Lower lobe of right lung (tissue), 2 donors: ENCODE measurements around the gene GDAP1L1. TPM values are rescaled to one million over a fixed set of nuclear protein-coding genes. Genes with fewer than 3 reads are reported as not detected.
"Not testable (repeated sequence)": the region's sequence is repeated elsewhere in the genome, so short reads cannot be mapped to it uniquely, and the experiment has no call there.

Experiments
- ATAC-seq, 2 donors: fragments of 200-7000 bp; cut with Tn5 transposase; one replicate each; pipeline ENCODE4 v1.9.1; 2020 to 2022; ENCODE audit warnings: mild to moderate bottlenecking in 2 of 2, moderate library complexity in 2 of 2
- DNase-seq: peaks from one replicate; pipeline ENCODE4 v3.0.0-alpha.2; 2020
- H3K27ac ChIP-seq: fragments of 200-600 bp; one replicate; pipeline ENCODE4 v1.8.0; 2022
- H3K27me3 ChIP-seq: fragments of 200-600 bp; one replicate; pipeline ENCODE4 v1.8.0; 2022; ENCODE audit warnings: low read depth
- H3K36me3 ChIP-seq: fragments of 200-600 bp; one replicate; pipeline ENCODE4 v1.8.0; 2022; ENCODE audit warnings: mild to moderate bottlenecking
- H3K4me1 ChIP-seq: fragments of 200-600 bp; one replicate; pipeline ENCODE4 v1.8.0; 2022
- H3K4me3 ChIP-seq: fragments of 200-600 bp; one replicate; pipeline ENCODE4 v1.8.0; 2022; ENCODE audit warnings: mild to moderate bottlenecking
- H3K9me3 ChIP-seq: fragments of 200-600 bp; one replicate; pipeline ENCODE4 v1.8.0; 2022
- CTCF ChIP-seq: fragments of 200-600 bp; IDR thresholded peaks from one replicate; pipeline ENCODE4 v1.8.0; 2022; ENCODE audit warnings: antibody characterized with exemption, mild to moderate bottlenecking
- intact Hi-C: fragments of 100-400 bp; cut with DNase I; formaldehyde crosslinking; loops from one replicate; pipeline ENCODE4 v1.11.0; 2022
- total RNA-seq: library from RNA; stranded (reverse); fragmentation: NEBNext Ultra II Directional; extraction: Animal tissue kit (Norgen Biotek cat#: 25700); gene quantifications from one replicate; pipeline ENCODE4 v1.2.1, GENCODE V29; 2021
- donor health status: DM: no; HTN: yes; CAD: no; lungs with severe emphysema.

The GDAP1L1 gene
- total RNA-seq, 1 donor from 2014 or later = not detected

DNA sequence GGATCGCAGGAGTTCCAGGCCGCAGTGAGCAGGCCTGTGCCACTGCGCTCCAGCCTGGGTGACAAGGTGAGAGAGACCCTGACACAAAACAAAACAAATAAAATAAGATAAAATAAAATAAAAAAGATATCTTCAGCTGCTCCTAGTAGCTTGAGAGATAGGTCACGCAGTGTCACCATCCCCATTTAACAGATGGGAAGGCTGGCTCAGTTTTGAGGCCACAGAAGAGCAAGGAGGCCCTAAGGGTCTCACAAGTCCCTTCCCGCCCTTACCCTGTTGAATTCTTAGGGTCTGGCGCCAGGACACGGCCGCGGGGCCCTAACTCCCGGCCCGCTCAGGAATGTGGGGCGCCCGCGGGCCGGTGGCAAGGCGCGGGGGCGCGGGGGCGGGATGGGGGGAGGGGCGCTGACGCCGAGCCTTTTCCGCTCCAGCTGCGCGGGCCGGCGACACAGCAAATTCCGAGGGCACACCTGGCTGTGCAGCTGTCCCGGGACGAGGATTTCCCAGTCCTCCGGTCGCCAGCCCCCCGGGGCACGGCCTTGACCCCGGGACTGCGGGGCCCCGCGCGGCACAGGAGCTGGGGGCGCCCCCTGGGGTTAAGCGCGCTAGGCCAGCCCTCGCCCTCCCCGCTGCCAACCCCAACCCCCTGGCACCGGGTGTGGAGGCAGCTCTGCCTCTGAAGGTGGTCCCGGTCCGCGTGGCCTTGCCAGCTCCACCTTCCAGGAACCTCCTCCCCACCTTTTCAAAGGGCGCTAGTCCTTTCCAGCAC is 79.5 kb downstream of the GDAP1L1 start:
- H3K27me3 ChIP-seq = peaks cover 25% of the 10 kb centered on the region
- DNase-seq (no peak), ATAC-seq (peak in 1 of 2 donors; percentile 52)
- H3K4me3 ChIP-seq = peak overlapping the region; percentile 35
- H3K36me3 ChIP-seq = no peaks in the 10 kb centered on the region
- no peaks in the 10 kb centered on the region for H3K9me3 ChIP-seq
- H3K27ac ChIP-seq = no peak overlapping the region
- H3K4me1 ChIP-seq = peaks cover 6% of the 10 kb centered on the region
- intact Hi-C loops = no loop called here
- TF ChIP-seq CTCF = no peak

- ATAC-seq, H3K4me3 ChIP-seq, H3K36me3 ChIP-seq, H3K9me3 ChIP-seq, intact Hi-C loops, H3K27ac ChIP-seq, H3K4me1 ChIP-seq, DNase-seq: not testable (repeated sequence)
- H3K27me3 ChIP-seq = peaks cover 25% of the 10 kb centered on the region
These were observed 80.6 kb downstream of the GDAP1L1 start for GRCh38 chr20:44327748-44328147.

DNA sequence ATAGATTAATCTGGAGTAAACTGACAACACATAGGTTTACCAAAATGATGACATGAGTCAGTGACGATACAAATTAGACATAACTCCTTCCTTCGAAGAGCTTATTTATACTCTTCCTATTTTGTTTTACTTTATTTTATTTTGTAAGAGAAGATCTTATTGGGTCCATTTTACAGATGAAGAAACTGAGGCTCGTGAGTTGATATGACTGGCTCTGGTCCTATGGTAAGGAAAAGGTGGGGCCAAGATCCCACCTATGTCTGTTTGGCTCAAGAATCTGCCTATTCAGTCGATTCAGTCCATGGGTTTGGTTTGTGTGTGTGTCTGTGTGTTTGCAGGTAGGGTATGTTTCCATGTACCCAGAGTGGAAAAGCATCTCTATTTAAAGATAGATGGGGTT is 81.3 kb downstream of the GDAP1L1 start:
- DNase-seq = no peak
- no peak for ATAC-seq
- intact Hi-C loops = no loop called here
- Histone ChIP-seq H3K4me1 (peaks cover 6% of the 10 kb centered on the region), H3K27me3 (peaks cover 25% of the 10 kb centered on the region), H3K9me3 (no peaks in the 10 kb centered on the region), H3K36me3 (no peaks in the 10 kb centered on the region), H3K4me3 (no peak overlapping the region), H3K27ac (no peak overlapping the region)
- no peak for TF ChIP-seq CTCF

Other genes with a start within 250 kb of the GDAP1L1 start
- 4.6 TPM for gene JPH2, start 60.1 kb upstream of the GDAP1L1 start, total RNA-seq
- gene OSER1, start 36.5 kb upstream of the GDAP1L1 start, total RNA-seq = 32.9 TPM
- gene FITM2, start 63.9 kb downstream of the GDAP1L1 start, total RNA-seq = 9.3 TPM
- gene R3HDML, start 89.7 kb downstream of the GDAP1L1 start, total RNA-seq = not detected
- 0.18 TPM for gene HNF4A, start 108.4 kb downstream of the GDAP1L1 start, total RNA-seq
- 9.6 TPM for gene TTPAL, start 228.6 kb downstream of the GDAP1L1 start, total RNA-seq